Neural cell (in vitro differentiated cells): Measurements from ENCODE around the gene CELSR1. TPM values are rescaled to one million over a fixed set of nuclear protein-coding genes. Genes with fewer than 3 reads are reported as not detected.

ENCODE experiments used
- H2AFZ ChIP-seq: fragments of 200-600, 300-800 bp; sonication (generic), shearing (Covaris generic); 2 replicates; pipeline ENCODE4 v1.6.0; 2014; ENCODE audit warnings: low read depth, mild to moderate bottlenecking, antibody characterized with exemption, low read length, moderate library complexity
- H3F3A ChIP-seq: fragments of 200-600 bp; shearing (Covaris generic); 2 replicates; pipeline ENCODE4 v1.6.1; 2016; ENCODE audit warnings: mild to moderate bottlenecking, moderate library complexity, mixed read lengths, antibody characterized with exemption, low read length; ENCODE audit not compliant: insufficient read depth, poor library complexity, severe bottlenecking
- H3K27ac ChIP-seq: fragments of 200-600, 300-800 bp; sonication (generic), shearing (Covaris generic); 2 replicates; pipeline ENCODE4 v1.5.1; 2014; ENCODE audit warnings: mild to moderate bottlenecking, low read length, moderate library complexity
- H3K27me3 ChIP-seq: fragments of 300-800, 200-600 bp; sonication (generic), shearing (Covaris generic); 2 replicates; pipeline ENCODE4 v1.6.0; 2014; ENCODE audit warnings: mild to moderate bottlenecking, low read depth, low read length, moderate library complexity; ENCODE audit not compliant: insufficient read depth
- H3K36me3 ChIP-seq: fragments of 300-800, 200-600 bp; sonication (generic), shearing (Covaris generic); 2 replicates; pipeline ENCODE4 v1.5.1; 2014; ENCODE audit warnings: mild to moderate bottlenecking, antibody characterized with exemption, low read length, moderate library complexity; ENCODE audit not compliant: insufficient read depth
- H3K4me2 ChIP-seq: fragments of 300-800, 200-600 bp; sonication (generic), shearing (Covaris generic); 2 replicates; pipeline ENCODE4 v1.6.0; 2014; ENCODE audit warnings: mild to moderate bottlenecking, low read length
- H3K4me3 ChIP-seq: fragments of 300-800, 200-600 bp; sonication (generic), shearing (Covaris generic); 2 replicates; pipeline ENCODE4 v1.5.1; 2014; ENCODE audit warnings: mild to moderate bottlenecking, low read length, moderate library complexity
- H3K79me2 ChIP-seq: fragments of 200-600 bp; shearing (Covaris generic); replicated peaks from 2 replicates; pipeline ENCODE4 v1.6.0; 2014; ENCODE audit warnings: mild to moderate bottlenecking, low read length, moderate library complexity; ENCODE audit not compliant: insufficient read depth
- H3K9ac ChIP-seq: fragments of 300-800, 200-600 bp; sonication (generic), shearing (Covaris generic); 2 replicates; pipeline ENCODE4 v1.6.1; 2016; ENCODE audit warnings: mild to moderate bottlenecking, low read length, mixed read lengths
- H3K9me2 ChIP-seq: fragments of 200-600 bp; shearing (Covaris generic); 2 replicates; pipeline ENCODE4 v1.6.1; 2016; ENCODE audit warnings: mild to moderate bottlenecking, low read length, mixed read lengths; ENCODE audit not compliant: insufficient read depth
- H3K9me3 ChIP-seq: fragments of 200-600, 300-800 bp; sonication (generic), shearing (Covaris generic); 2 replicates; pipeline ENCODE4 v1.6.1; 2016; ENCODE audit warnings: mild to moderate bottlenecking, mixed run types, low read length, moderate library complexity, mixed read lengths
- H4K20me1 ChIP-seq: fragments of 200-600 bp; shearing (Covaris generic); 2 replicates; pipeline ENCODE4 v1.6.1; 2016; ENCODE audit warnings: mild to moderate bottlenecking, mixed run types; ENCODE audit not compliant: insufficient read depth
- CTCF ChIP-seq: fragments of 450-650 bp; IDR thresholded peaks from 2 replicates; pipeline ENCODE4 v1.5.1; 2014; ENCODE audit warnings: antibody characterized with exemption, mild to moderate bottlenecking, moderate library complexity; ENCODE audit not compliant: poor library complexity, severe bottlenecking
- EP300 ChIP-seq: fragments of 450-650 bp; conservative IDR thresholded peaks from 2 replicates; pipeline ENCODE4 v1.6.1; 2014; ENCODE audit warnings: antibody characterized with exemption, mild to moderate bottlenecking, moderate library complexity; ENCODE audit not compliant: poor library complexity, severe bottlenecking
- EZH2 ChIP-seq: fragments of 200-600, 300-800 bp; shearing (Covaris generic), sonication (generic); IDR thresholded peaks from 2 replicates; pipeline ENCODE4 v1.6.1; 2014; ENCODE audit warnings: antibody characterized with exemption, low read length, borderline replicate concordance, mild to moderate bottlenecking; ENCODE audit not compliant: insufficient read depth, poor library complexity, severe bottlenecking
- MXI1 ChIP-seq: fragments of 450-650 bp; conservative IDR thresholded peaks from 2 replicates; pipeline ENCODE4 v1.6.1; 2014; ENCODE audit warnings: antibody characterized with exemption, mild to moderate bottlenecking; ENCODE audit not compliant: poor library complexity, severe bottlenecking
- POLR2AphosphoS5 ChIP-seq: IDR thresholded peaks from 2 replicates; pipeline ENCODE4 v1.6.1; 2012
- RAD21 ChIP-seq: fragments of 450-650 bp; conservative IDR thresholded peaks from 2 replicates; pipeline ENCODE4 v1.6.1; 2014; ENCODE audit warnings: antibody characterized with exemption, mild to moderate bottlenecking, moderate library complexity
- REST ChIP-seq: IDR thresholded peaks from 2 replicates; pipeline ENCODE4 v1.6.1; 2012; ENCODE audit warnings: borderline replicate concordance
- SMC3 ChIP-seq: fragments of 450-650 bp; conservative IDR thresholded peaks from 2 replicates; pipeline ENCODE4 v1.6.1; 2014; ENCODE audit warnings: antibody characterized with exemption, mild to moderate bottlenecking, moderate library complexity; ENCODE audit not compliant: poor library complexity
- TAF1 ChIP-seq: IDR thresholded peaks from 2 replicates; pipeline ENCODE4 v1.6.1; 2012; ENCODE audit warnings: low read depth
- polyA plus RNA-seq: library from polyadenylated mRNA; depleted of rRNA; stranded (reverse); fragments of >200 nt; gene quantifications from 2 replicates; pipeline ENCODE4 v1.2.3, GENCODE V29; 2014

Gene CELSR1
- polyA plus RNA-seq, 1 donor from 2014 or later: 0.14 TPM

- H3K36me3 ChIP-seq: no peaks in the 10 kb centered on the region
- H2AFZ ChIP-seq: no peak overlapping the region
- peak overlapping the region; percentile 9 for H3K9ac ChIP-seq
- no peaks in the 10 kb centered on the region for H3K79me2 ChIP-seq
- no peak for TF ChIP-seq RAD21
- TF ChIP-seq SMC3: no peak
- no peak for TF ChIP-seq REST
- TF ChIP-seq MXI1: no peak
- no peak for TF ChIP-seq CTCF
- no peak for TF ChIP-seq POLR2AphosphoS5
- no peak for TF ChIP-seq EZH2
- TF ChIP-seq TAF1: no peak
- no peak for TF ChIP-seq EP300
- no peaks in the 10 kb centered on the region for H3K9me3 ChIP-seq
- H3K4me2 ChIP-seq: no peak overlapping the region
- H3K27me3 ChIP-seq: no peaks in the 10 kb centered on the region
- no peaks in the 10 kb centered on the region for H3F3A ChIP-seq
- H3K9me2 ChIP-seq: no peaks in the 10 kb centered on the region
- no peak overlapping the region for H3K27ac ChIP-seq
- H3K4me3 ChIP-seq: no peak overlapping the region
- H4K20me1 ChIP-seq: no peaks in the 10 kb centered on the region
Measured at GRCh38 chr22:46508491-46508999, 28.9 kb downstream of the CELSR1 start.

GRCh38 chr22:46507451-46508425 is 29.7 kb downstream of the CELSR1 start:
- Histone ChIP-seq H3F3A (no peaks in the 10 kb centered on the region), H4K20me1 (no peaks in the 10 kb centered on the region), H3K4me3 (no peak overlapping the region), H2AFZ (no peak overlapping the region), H3K27ac (no peak overlapping the region), H3K9ac (peak overlapping the region; percentile 9), H3K4me2 (no peak overlapping the region), H3K79me2 (no peaks in the 10 kb centered on the region), H3K9me2 (no peaks in the 10 kb centered on the region), H3K9me3 (no peaks in the 10 kb centered on the region), H3K36me3 (no peaks in the 10 kb centered on the region), H3K27me3 (no peaks in the 10 kb centered on the region)
- TF ChIP-seq EP300: no peak
